IPS DF 6.9 (cell line): ENCODE data around the gene RER1.

ENCODE experiments used
- DNase-seq: peaks from one replicate; pipeline ENCODE4 v3.0.0-alpha.2; 2013; ENCODE audit warnings: low read depth, low spot score
- H3K27ac ChIP-seq: one replicate; pipeline ENCODE4 v1.5.1; 2013; ENCODE audit warnings: low read length, control low read depth
- H3K27me3 ChIP-seq: 2 replicates; pipeline ENCODE4 v1.6.1; 2013; ENCODE audit warnings: mild to moderate bottlenecking, low read length; ENCODE audit not compliant: control insufficient read depth, insufficient read depth
- H3K36me3 ChIP-seq: 2 replicates; pipeline ENCODE4 v1.6.1; 2013; ENCODE audit warnings: low read length; ENCODE audit not compliant: control insufficient read depth, insufficient read depth
- H3K4me1 ChIP-seq: 2 replicates; pipeline ENCODE4 v1.6.1; 2013; ENCODE audit warnings: low read length; ENCODE audit not compliant: control insufficient read depth, insufficient read depth
- H3K4me3 ChIP-seq: 2 replicates; pipeline ENCODE4 v1.5.1; 2013; ENCODE audit warnings: mild to moderate bottlenecking, low read length
- H3K9me3 ChIP-seq: 2 replicates; pipeline ENCODE4 v1.6.1; 2013; ENCODE audit warnings: low read length, inconsistent platforms; ENCODE audit not compliant: control insufficient read depth, insufficient read depth
- WGBS: extraction: QIAGEN DNeasy Blood & Tissue Kit; methylation state at CpG from one replicate; pipeline ENCODE4 v1.1.7; 2013; ENCODE audit warnings: mixed read lengths, missing lambda C conversion rate; ENCODE audit not compliant: insufficient read length, insufficient coverage; 5-methylcytosine and 5-hydroxymethylcytosine counted together

The RER1 gene

GRCh38 chr1:2409745-2410144 lies 18.1 kb downstream of the RER1 start:
- peaks cover 15% of the 10 kb centered on the region for H3K36me3 ChIP-seq
- DNase-seq = no peak
- no peaks in the 10 kb centered on the region for H3K9me3 ChIP-seq
- no peak overlapping the region for H3K27ac ChIP-seq
- H3K27me3 ChIP-seq = no peaks in the 10 kb centered on the region
- peaks cover 3% of the 10 kb centered on the region for H3K4me1 ChIP-seq
- no peak overlapping the region for H3K4me3 ChIP-seq
- no CpG with 5 or more reads among the region's 12 CpGs for WGBS

- Histone ChIP-seq H3K4me1 (peaks cover 5% of the 10 kb centered on the region), H3K36me3 (peaks cover 10% of the 10 kb centered on the region), H3K9me3 (no peaks in the 10 kb centered on the region), H3K27me3 (no peaks in the 10 kb centered on the region), H3K27ac (no peak overlapping the region), H3K4me3 (peak overlapping the region; percentile 91)
- no peak for DNase-seq
- WGBS = no CpG with 5 or more reads among the region's 38 CpGs
These were observed 20.3 kb downstream of the RER1 start for GRCh38 chr1:2411801-2412394.

- no peaks in the 10 kb centered on the region for H3K9me3 ChIP-seq
- H3K4me3 ChIP-seq = peak within 1 kb of the TSS; percentile 91
- H3K36me3 ChIP-seq = peaks cover 10% of the 10 kb centered on the region
- peaks cover 5% of the 10 kb centered on the region for H3K4me1 ChIP-seq
- DNase-seq = peak; percentile 76
- no peak within 1 kb of the TSS for H3K27ac ChIP-seq
- no peaks in the 10 kb centered on the region for H3K27me3 ChIP-seq
- no CpG with 5 or more reads among the region's 55 CpGs for WGBS
These were observed 20.7 kb downstream of the RER1 start, which contains the start of gene PEX10 for GRCh38 chr1:2412395-2412772. Gene PEX10, minus strand, starts transcription at chr1:2412564. Its CDS starts 62 bp downstream, at chr1:2412502.

- WGBS = no CpG with 5 or more reads among the region's 66 CpGs
- H3K27ac ChIP-seq = no peak overlapping the region
- no peak for DNase-seq
These were observed 21.3 kb downstream of the RER1 start for GRCh38 chr1:2412773-2413494.

GRCh38 chr1:2413495-2414296 lies 22.1 kb downstream of the RER1 start:
- no peak for DNase-seq
- Histone ChIP-seq H3K36me3 (0 out of 2 replicates have a peak, but pooled peaks cover 8% of the 10 kb centered on the region), H3K4me1 (peaks cover 5% of the 10 kb centered on the region), H3K27me3 (no peaks in the 10 kb centered on the region), H3K4me3 (peak overlapping the region; percentile 78; the same call in 1 of the 2 replicates), H3K27ac (no peak overlapping the region), H3K9me3 (no peaks in the 10 kb centered on the region)
- no CpG with 5 or more reads among the region's 28 CpGs for WGBS

More at GRCh38 chr1:2412773-2413494, 21.3 kb downstream of the RER1 start:
- no peaks in the 10 kb centered on the region for H3K27me3 ChIP-seq
- peak overlapping the region; percentile 78 for H3K4me3 ChIP-seq
- peaks cover 10% of the 10 kb centered on the region; the same call in 1 of the 2 replicates for H3K36me3 ChIP-seq
- H3K4me1 ChIP-seq = peaks cover 5% of the 10 kb centered on the region
- no peaks in the 10 kb centered on the region for H3K9me3 ChIP-seq

GRCh38 chr1:2414297-2414958 lies 22.8 kb downstream of the RER1 start:
- Histone ChIP-seq H3K27ac (no peak overlapping the region), H3K27me3 (no peaks in the 10 kb centered on the region), H3K4me1 (peaks cover 5% of the 10 kb centered on the region), H3K4me3 (no peak overlapping the region), H3K9me3 (no peaks in the 10 kb centered on the region), H3K36me3 (0 out of 2 replicates have a peak, but pooled peaks cover 4% of the 10 kb centered on the region)
- DNase-seq = peak; percentile 33
- WGBS = no CpG with 5 or more reads among the region's 25 CpGs

GRCh38 chr1:2415337-2415736 lies 23.7 kb downstream of the RER1 start:
- Histone ChIP-seq H3K4me1 (peaks cover 5% of the 10 kb centered on the region), H3K4me3 (no peak overlapping the region), H3K27ac (no peak overlapping the region), H3K9me3 (no peaks in the 10 kb centered on the region), H3K27me3 (no peaks in the 10 kb centered on the region; the same call in 1 of the 2 replicates), H3K36me3 (no peaks in the 10 kb centered on the region)
- no peak for DNase-seq
- WGBS = no CpG with 5 or more reads among the region's 11 CpGs

GRCh38 chr1:2415801-2416208 lies 24.2 kb downstream of the RER1 start:
- no peak overlapping the region for H3K4me3 ChIP-seq
- no CpG with 5 or more reads among the region's 19 CpGs for WGBS
- no peak for DNase-seq

GRCh38 chr1:2416403-2416802 lies 24.8 kb downstream of the RER1 start:
- Histone ChIP-seq H3K4me1 (peaks cover 5% of the 10 kb centered on the region), H3K36me3 (no peaks in the 10 kb centered on the region), H3K27ac (no peak overlapping the region), H3K9me3 (no peaks in the 10 kb centered on the region), H3K4me3 (no peak overlapping the region), H3K27me3 (no peaks in the 10 kb centered on the region; the same call in 1 of the 2 replicates)
- no peak for DNase-seq
- WGBS = no CpG with 5 or more reads among the region's 12 CpGs

More at GRCh38 chr1:2415801-2416208, 24.2 kb downstream of the RER1 start:
- no peak overlapping the region for H3K27ac ChIP-seq
- no peaks in the 10 kb centered on the region for H3K9me3 ChIP-seq
- no peaks in the 10 kb centered on the region; the same call in 1 of the 2 replicates for H3K27me3 ChIP-seq
- H3K36me3 ChIP-seq = no peaks in the 10 kb centered on the region
- peaks cover 5% of the 10 kb centered on the region for H3K4me1 ChIP-seq
